Amniotic stem cell (primary cell): ENCODE results near the gene VSTM5.

Experiments used
- DNase-seq: peaks from one replicate; lab custom pipeline; 2025; lab: John Stamatoyannopoulos, UW

Gene VSTM5

DNA sequence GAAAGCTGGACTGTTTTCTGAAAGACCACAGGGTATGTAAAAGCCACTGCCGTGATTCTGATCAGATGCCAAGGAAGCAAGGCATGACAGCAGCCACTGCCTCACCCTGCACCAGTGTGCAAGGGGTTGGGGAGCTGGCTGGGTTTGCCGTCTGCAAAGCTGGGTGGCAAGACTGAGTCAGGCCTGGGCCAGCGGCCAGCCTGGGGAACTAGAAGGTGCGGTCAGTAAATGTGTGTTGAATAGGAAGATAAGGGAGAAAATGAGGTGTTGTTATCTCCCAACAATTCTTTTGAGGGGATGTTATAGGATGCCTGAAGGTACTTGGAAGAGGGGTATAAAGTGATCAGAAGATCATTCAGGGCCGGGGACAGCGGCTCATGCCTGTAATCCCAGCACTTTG is 8.0 kb downstream of the VSTM5 start:
- DNase-seq = peak; percentile 80

DNA sequence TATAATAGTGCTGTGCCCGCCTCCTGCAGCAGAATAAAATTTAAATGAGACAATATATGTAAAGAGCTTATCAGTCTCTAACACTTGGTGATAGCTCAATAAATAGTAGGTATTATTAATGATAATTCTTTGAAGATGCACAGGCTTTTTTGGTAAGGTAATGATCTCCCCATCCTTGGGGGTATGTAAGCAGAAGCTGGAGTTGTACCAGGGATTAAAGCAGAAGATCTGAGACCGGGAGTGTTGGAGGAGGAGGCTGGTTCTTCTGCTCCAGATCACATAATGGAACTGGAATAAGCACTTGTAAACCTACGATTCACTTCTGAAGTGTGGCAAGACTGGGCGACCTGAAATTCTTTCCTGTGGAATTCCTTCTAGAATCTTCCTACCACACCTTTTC is 8.4 kb downstream of the VSTM5 start:
- DNase-seq = no peak

DNA sequence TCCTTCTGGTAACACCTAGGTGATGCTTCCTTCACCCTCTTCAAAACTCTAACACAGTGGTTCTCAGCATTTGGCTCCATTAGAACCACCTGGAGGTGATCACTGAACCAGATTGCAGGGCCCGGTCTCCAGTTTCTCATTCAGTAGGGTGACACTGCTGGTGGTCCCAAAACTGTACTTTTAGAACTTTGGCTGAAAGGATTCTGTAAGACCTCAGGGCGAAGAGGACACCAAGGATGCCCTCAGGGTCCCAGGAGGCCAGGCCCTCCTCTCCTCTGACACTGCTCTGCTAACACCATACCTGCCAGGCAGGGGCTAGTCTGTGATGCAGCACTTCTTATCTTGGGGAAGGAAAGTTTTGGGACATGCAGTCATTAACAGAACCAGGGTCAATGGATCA is 9.0 kb downstream of the VSTM5 start:
- DNase-seq = no peak

DNA sequence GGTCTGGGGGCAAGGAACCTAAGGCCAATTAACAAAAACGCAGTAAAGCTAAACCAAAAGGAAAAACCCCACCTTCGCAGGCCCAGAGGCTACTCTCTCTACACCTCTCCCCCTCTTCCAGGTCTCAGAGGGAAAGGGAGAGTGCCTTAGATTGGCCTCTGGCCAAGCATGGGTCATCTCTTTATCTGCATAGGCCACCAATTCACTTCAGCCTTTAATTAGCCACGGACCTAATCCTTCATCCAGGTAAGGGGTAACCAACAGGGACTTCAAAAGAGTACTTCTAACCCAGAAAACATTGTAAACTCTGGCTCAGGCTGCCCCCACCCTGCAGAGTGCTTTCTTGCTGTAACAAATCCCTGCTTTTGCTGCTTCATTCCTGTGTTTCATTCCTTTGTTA is 9.4 kb downstream of the VSTM5 start:
- DNase-seq = no peak

DNA sequence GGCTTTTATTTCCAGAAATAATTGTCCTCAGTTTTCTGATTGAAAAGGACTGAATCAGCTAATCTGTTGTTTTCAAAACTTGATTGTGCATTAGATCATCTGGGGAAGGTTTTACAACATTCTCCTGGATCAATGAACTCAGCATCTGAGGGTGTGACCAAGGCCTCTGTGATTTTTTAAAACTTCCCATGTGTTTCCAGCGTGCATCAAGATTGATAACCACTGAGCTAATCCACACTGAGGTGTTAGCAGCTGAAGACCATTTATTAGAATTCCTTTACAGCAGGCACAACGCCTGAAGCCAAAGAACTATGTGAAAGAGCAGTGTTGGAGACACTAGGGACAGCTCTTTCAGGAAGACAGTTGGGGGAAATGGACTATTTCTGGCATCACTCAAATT is 10.2 kb downstream of the VSTM5 start:
- no peak for DNase-seq

DNA sequence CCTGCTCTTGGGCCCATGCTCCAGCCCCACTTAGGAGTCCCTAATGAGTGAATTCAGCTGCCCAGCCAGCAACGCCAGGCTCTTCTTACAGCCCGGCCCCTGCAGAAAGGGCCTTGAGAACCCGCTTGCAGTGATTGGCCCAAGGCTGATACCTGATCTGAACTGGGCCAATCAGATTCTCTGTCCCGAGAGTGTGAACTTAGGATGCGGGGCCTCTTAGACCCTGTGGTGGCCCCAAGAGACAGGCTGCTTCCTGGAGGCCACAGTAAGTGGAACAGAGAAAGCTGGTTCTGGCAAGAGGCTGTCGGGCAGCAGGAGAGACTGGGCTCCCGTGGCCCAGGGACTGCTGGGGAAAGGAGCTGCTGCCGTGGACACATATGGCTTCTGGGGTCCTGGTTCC is 11.5 kb downstream of the VSTM5 start:
- DNase-seq = no peak

DNA sequence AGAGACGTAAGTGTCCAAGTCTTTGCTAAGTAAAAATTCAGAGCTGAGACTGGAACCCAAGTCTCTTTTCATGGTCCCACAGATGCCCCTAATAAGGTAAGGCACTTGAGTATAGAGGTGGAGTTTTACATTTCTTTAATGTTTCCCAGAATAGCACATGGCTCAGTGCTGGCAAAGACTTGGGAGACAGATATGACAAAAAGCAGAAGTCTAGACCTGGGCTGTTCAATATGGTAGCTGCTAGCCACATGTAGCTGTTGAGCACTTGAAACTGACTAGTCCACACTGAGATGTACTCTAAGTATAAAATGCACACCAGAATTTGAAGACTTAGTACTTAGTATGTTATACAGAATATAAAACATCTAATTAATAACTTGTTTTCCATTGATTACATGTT is 17.6 kb downstream of the VSTM5 start:
- no peak for DNase-seq

DNA sequence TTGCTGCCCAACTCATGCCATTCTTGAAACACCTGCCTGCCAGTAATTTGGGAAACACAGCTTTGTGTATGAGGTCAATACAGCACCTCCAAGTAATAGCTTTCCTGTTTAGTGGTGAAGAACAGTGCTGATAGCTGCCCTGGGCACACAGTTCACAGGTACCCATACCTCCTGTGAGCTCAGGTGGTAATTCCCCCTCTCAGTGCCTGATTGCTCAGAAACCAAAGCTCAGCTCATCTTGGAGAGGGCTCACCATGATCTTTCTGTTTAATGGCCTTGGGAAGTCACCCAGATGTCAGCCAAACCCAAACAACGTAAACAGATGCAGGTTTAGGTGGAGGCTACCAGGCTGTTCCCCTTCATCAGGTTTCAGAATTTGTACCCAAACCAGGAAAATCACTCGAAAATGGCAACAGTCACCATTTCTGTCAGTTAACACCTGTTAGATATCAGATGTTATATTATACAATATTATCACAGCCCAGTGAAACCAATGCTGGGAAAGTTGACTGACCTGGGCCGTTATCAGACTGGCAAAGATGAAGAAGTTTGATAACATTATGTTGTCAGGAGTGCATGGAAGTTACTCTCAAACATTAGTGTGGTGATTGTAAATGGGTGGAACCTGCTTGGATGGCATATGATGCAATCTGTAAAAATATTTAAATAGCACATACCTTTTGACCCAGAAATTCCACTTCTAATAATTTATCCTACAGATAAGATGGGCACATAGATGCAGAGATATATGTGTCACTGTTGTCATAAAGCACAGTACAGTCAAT is 18.9 kb downstream of the VSTM5 start:
- no peak for DNase-seq

DNA sequence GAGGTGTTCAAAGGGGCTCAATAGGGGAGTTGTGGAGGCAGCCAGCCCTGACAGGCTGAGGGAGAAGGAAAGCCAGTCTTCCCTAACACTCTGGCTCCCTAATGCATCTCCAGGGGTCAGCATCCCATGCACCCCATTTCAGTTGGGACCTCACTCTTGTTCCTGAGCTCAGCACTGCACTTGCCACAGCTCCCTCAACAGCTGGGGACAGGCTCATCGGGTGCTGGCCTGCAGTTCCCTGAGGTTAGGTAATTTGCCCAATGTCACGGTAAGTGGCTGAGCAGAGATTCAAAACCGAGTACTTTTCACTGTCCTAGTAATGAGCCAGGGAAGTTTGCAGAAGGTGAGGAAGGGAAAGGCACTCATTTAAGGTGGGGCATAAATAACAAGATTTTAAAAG is 20.8 kb downstream of the VSTM5 start:
- no peak for DNase-seq

DNA sequence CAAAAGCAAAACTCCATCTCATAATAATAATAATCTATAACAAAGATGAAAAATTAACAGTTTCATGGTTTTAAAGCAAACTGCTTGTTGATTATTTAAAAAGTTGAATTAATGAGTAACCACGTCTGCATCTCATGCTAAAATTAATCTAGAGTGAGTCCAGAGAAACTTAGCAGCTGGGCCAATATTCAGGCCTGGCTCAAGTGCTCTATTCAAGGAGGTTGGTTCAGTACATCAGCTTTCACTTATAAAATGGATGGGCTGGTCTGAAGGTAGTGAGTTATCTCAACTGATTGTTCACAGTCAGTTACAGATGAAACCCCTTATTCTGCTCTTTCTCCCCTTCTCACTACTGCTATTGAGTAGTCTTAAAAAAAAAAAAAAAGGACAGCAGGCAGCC is 23.1 kb downstream of the VSTM5 start:
- DNase-seq = no peak

DNA sequence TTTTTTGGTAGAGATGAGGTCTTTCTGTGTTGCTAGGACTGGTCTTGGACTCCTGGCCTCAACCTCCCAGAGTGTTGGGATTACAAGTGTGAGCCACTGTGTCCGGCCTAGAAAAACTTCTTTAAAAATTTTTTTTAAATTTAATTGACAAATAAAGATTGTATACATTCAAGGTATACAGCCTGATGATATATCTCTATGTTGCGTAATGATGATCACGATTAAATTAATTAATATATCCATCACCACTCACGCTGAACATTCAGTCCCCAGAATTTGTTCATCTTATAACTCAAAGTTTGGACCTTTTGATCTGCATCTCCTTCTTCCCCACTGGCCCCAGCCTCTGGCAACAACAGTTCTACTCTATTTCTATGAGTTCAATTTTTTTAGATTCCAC is 27.2 kb downstream of the VSTM5 start:
- DNase-seq = no peak

DNA sequence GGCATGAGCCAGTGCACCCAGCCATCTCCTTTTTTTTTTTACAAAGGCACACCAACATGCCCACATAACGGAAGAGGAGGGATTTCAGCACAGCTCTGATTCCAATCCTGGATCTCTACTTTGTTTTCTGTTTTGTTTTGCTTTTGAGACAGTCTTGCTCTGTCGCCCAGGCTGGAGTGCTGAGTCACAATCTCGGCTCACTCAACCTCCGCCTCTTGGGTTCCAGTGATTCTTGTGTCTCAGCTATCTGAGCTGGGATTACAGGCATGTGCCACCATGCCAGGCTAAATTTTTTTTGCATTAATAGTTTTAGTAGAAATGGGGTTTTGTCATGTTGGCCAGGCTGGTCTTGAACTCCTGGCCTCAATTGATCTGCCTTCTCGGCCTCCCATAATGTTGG is 28.1 kb downstream of the VSTM5 start:
- no peak for DNase-seq

DNA sequence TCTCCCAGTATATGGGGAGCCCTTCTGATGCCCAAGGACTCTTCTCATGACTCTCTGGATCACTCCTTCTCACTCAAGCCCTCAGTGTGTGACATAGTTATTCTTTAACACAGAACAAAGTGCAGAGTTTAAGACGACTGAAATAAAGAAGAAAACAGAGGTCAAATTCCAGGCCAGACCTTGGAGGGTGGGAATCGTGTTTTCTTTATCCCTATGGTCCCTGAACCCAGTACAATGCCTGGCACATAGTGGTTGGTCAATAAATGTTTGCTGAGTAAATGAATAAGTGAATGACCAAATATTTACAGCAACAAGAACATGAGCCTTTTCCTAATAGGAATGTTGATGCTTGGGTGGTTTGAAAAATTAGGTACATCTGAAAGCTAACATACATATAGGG is 28.8 kb downstream of the VSTM5 start:
- DNase-seq = no peak

DNA sequence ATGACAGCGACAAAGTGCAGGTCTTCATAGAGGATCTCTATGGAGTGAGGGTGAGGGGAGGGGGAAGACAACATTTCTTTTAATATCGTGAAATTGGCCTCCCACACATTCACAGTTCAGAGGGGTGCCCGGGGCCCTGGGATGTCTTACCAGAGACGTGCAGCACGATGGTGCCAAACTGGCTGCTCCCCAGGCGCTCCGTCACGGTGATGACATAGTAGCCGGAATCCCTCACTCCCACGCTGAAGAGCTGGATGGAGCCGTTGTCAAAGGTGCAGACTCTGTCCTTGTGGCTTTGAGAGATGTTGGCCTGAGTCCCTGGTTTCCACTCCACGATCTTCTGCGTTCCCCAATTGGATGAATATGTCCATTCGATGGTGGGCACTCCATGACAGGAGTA is 29.6 kb downstream of the VSTM5 start:
- DNase-seq = no peak

DNA sequence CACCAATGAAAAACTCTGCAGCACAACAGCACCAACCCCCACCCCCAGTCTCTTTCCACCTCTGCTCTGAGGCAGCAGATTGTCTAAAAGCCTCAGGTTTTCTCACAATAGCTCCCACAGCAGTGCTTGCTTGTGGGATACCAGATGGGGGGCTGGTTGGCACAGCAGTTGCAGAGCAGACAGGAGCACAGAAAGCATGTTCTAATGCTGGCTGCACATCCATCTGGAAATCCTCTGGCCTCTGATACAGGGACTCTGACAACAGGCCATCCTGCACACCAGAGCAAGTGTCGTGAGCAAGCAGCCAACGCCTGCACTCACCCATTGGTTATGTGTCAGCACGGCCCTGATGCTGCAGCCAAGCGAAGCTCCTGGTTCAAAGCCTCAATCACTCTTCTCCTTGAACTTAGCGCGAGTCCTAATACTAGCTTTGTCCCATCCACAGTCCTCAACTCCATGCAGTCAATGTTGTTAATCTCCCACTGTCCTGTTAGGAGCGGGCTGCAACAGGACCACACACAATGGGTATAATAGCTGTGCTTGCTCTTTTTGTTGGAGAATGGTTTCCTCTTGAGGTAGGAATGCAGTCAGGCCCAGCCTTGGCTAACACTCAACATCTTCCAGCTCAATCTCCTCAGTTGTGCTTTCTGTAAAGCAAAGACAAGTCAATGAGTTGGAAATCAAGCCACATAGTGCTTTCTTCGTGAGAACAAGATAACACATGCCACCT is 30.3 kb downstream of the VSTM5 start:
- no peak for DNase-seq

DNA sequence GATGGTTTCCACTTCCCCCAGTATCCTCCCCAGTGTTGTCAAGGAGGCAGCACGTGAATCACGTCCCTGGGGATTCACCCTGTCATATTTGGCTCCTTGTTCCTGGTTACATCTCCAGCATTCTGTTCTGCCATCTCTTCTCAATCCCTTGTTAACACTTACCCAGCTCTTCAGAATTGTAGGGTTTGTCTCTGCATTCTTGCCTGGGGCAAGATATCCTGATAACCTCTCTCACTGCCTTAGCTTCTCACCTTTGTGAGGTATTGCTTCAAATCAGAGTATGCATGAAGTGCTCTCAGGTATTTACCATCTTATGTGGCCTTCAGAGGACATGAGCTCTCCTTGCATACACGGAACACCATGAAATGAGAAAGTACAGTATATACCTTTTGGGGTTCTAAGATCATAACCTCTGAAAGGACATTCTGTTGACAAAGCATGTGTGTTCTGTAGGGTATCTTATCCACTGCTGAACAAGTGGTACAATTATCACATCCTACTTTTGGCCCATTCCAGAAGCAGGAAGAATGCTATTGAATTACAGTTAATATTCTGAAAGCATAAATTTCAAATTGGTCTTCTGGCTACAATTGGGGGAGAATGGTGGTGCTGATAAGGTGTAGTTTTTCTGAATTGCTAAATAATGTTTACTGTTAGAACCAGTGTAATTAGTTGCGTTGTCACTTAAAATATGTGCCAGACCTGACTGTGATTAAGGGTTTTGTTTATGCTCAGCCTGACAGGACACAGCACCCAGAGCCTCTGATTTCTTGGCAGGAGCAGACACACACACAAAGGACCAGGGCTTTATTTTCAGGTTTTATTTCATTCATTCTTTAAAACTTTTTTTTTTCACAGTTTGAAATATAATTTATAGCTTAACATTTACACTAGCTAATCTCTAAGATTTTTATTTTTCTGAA is 32.7 kb downstream of the VSTM5 start:
- no peak for DNase-seq

DNA sequence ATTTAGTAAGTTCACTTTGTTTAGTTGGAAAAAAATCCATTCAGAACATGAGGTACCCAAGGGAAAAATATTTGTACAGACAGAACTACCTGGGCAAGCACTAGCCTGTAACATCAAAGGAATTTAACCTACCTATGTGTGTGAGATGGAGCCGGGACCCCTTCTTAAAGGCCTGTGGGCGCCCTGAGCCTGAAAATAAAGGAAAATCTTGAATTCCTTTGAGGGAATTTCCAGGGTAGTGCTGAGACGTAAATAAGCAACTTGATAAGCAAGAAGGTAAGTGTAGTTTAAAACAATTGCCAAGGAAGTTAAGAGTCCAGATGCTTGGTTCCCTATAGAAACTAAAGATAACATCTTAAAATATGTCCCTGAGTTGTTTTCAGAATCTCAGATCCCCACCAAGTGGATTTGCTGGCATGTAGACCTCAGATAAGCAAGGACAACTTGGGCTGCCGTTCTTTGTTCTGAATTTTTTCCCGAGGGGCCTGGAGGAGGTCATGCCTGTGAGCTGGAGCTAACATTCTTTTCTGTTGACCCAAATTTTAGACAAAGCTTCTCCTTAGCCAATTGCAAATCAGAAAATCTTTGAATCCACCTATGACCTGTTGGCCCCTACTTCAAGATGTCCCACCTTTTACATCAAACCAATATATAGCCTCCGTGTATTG is 35.3 kb downstream of the VSTM5 start:
- DNase-seq = no peak

DNA sequence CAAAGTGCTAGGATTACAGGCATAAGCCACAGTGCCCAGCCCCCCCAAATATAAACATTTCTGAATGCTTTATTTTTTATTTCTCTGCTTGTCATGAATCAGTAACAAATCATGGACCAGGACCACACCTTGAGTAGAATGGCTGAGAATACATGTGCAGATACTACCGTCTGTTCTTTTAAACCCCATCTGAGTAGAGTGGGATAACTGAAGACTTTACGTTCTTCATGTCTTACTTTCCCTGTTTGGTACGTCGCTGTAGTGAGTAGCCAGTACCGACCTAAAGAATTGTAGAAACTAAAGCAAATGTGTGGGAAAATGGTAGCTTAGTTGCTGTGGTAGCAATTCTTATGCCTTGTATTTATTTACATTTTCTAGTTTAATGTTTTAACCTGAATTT is 36.4 kb downstream of the VSTM5 start:
- DNase-seq = no peak

DNA sequence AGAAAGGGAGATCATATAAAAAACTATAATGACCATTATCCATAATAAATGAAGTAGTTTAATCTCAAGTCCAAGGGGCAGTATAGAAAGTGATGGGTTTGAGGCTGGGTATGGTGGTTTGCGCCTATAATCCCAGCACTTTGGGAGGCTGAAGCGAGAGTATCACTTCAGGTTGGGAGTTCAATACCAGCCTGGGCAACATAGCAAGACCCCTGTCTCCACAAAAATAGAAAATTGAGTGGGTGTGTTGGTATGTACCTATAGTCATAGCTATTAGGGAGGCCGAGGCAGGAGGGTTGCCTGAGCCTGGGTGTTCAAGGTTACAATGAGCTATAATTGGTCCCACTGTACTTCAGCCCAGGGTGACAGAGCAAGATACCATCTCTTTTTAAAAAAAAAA is 42.4 kb downstream of the VSTM5 start:
- DNase-seq = no peak

DNA sequence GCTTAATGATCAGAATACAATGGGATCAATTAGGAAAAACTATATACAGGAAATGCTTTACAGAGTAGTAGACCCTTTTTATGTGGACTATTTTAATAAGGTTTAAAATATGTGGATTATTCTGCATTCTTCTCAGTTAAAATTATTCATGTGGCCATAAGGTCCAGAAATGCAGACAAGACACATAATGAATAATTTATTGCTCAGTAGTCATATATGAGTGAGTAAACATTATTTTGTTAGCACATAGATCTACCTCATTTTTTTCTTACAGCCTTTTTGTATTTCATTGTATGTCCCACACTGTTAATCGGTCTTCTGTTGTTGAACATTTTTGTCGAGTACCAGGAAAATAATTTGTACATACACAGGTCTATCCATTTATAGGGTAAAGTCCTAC is 45.5 kb downstream of the VSTM5 start:
- DNase-seq = no peak

DNA sequence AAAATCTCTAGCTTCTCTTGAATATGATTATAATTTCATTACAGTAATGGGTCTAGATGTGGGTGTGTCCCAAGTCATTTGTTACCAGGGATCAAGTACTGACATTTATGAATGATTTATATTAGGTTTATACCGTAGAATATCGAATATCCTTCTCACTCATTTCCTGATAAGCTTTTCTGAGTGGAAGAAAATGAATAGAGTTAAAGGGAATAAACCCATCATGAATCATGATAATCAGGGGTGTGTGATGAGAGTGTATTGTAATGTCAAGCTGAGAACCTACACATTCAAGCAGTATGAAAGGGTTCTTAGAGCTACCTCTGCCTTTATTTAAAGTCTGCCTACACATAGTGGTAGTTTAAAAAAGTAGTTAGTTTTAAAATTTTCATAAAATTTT is 49.1 kb downstream of the VSTM5 start:
- DNase-seq = no peak
